ENCODE data around the gene CPA5. TPM values are rescaled to one million over a fixed set of nuclear protein-coding genes. Genes with fewer than 3 reads are reported as not detected.
A peak's percentile ranks its signal among the peaks of the same experiment; 100 is the strongest.

The CPA5 gene, protein sequence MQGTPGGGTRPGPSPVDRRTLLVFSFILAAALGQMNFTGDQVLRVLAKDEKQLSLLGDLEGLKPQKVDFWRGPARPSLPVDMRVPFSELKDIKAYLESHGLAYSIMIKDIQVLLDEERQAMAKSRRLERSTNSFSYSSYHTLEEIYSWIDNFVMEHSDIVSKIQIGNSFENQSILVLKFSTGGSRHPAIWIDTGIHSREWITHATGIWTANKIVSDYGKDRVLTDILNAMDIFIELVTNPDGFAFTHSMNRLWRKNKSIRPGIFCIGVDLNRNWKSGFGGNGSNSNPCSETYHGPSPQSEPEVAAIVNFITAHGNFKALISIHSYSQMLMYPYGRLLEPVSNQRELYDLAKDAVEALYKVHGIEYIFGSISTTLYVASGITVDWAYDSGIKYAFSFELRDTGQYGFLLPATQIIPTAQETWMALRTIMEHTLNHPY
- total RNA-seq: not detected

DNA sequence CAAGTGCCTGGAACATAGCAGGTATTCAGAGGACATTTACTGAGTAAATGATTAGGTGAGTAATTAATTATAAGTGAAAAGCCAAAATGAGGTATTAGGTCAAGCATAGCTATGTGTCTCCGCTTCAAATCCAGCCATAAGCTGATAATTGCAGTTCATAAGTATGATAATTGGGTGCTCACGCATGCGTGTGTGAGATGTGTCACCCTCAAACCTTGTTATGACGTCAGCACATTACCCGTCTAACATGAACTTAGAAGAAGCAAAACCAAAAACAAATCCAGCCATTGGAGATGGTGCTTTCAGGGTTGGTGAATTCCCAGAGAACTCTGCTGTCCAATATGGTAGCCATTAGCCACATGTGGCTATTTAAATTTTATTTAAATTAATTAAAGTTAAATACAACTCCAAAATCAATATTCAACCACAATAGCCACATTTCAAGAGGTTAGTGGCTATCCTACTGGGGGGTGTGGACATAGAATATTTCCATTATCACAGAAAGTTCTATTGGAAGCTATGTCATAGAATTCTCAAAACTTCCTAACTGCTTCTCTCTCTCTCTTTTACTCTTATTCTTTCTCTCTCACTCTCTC lies at the start of gene CPA5:
TSS of gene CPA5 (plus strand) at position 546 of the 596 bp plus-strand sequence. CDS start 1,670 bp downstream, outside the sequence.
- intact Hi-C loops (cut with DNase I): no loop called here
- DNase-seq (ENCODE audit: extremely low spot score in 2 of 2): no peak
- Histone ChIP-seq H3K27me3 (no peaks in the 10 kb centered on the region), H3K27ac (no peak within 1 kb of the TSS), H3K36me3 (no peaks in the 10 kb centered on the region), H3K4me3 (no peak within 1 kb of the TSS), H3K4me1 (no peaks in the 10 kb centered on the region), H3K9me3 (no peaks in the 10 kb centered on the region)
- TF ChIP-seq POLR2AphosphoS5 (IDR thresholded peaks at IDR 0.05; ENCODE audit: insufficient read depth in 1 of 2, low read depth in 1 of 2): no peak
- no peak for TF ChIP-seq CTCF (IDR thresholded peaks at IDR 0.05)
- TF ChIP-seq POLR2A (IDR thresholded peaks at IDR 0.05): no peak

DNA sequence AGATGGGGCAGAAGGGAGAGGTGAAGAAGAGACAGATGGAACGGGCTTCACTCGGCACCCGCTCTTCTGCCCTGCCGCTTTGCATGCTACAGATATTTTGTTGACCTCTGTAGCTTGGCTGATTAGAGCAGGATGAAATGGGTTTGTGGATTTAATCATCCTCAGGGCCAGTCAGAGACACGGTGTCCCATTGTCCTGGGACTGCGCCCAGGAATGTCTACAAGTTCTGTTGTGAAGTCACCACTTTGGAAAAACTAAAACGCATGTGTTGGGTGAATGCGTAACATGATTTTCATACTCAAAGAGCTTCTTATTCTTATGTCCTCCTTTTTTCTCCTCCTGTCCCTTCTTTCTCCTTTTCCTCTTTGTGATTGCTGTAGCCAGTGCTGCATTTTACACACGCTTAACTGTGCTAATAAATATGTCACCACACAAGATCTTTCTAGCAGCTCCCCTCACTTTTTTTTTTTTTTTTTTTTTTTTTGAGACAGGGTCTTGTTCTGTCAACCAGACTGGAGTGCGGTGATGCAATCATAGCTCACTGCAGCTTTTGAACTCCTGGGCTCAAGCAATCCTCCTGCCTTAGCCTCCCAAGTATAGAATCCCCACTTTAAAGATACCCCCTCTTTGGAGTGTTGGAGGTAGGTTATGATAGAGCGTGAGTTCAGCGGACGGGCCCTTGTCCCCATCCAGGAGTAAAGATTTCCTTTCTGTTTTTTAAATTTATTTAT lies 48.2 kb upstream of the CPA5 start:
- H3K27ac ChIP-seq: no peak overlapping the region
- intact Hi-C loops (cut with DNase I): no loop called here
- H3K9me3 ChIP-seq: no peaks in the 10 kb centered on the region
- peaks cover 8% of the 10 kb centered on the region for H3K4me1 ChIP-seq
- TF ChIP-seq POLR2AphosphoS5 (IDR thresholded peaks at IDR 0.05; ENCODE audit: insufficient read depth in 1 of 2, low read depth in 1 of 2): no peak
- TF ChIP-seq POLR2A (IDR thresholded peaks at IDR 0.05): no peak
- TF ChIP-seq CTCF (IDR thresholded peaks at IDR 0.05): no peak
- no peak for DNase-seq (ENCODE audit: extremely low spot score in 2 of 2)
- H3K36me3 ChIP-seq: no peaks in the 10 kb centered on the region
- H3K27me3 ChIP-seq: no peaks in the 10 kb centered on the region
- H3K4me3 ChIP-seq: no peak overlapping the region

- Histone ChIP-seq H3K27me3 (no peaks in the 10 kb centered on the region), H3K9me3 (no peaks in the 10 kb centered on the region), H3K4me1 (peaks cover 8% of the 10 kb centered on the region), H3K27ac (no peak overlapping the region), H3K36me3 (no peaks in the 10 kb centered on the region), H3K4me3 (no peak overlapping the region)
- intact Hi-C loops (cut with DNase I): no loop called here
- DNase-seq (ENCODE audit: extremely low spot score in 2 of 2): no peak
- TF ChIP-seq POLR2A (IDR thresholded peaks at IDR 0.05) (no peak), POLR2AphosphoS5 (IDR thresholded peaks at IDR 0.05; ENCODE audit: insufficient read depth in 1 of 2, low read depth in 1 of 2) (no peak), CTCF (IDR thresholded peaks at IDR 0.05) (no peak)
These were observed 46.7 kb upstream of the CPA5 start for GRCh38 chr7:130297628-130298543.

DNA sequence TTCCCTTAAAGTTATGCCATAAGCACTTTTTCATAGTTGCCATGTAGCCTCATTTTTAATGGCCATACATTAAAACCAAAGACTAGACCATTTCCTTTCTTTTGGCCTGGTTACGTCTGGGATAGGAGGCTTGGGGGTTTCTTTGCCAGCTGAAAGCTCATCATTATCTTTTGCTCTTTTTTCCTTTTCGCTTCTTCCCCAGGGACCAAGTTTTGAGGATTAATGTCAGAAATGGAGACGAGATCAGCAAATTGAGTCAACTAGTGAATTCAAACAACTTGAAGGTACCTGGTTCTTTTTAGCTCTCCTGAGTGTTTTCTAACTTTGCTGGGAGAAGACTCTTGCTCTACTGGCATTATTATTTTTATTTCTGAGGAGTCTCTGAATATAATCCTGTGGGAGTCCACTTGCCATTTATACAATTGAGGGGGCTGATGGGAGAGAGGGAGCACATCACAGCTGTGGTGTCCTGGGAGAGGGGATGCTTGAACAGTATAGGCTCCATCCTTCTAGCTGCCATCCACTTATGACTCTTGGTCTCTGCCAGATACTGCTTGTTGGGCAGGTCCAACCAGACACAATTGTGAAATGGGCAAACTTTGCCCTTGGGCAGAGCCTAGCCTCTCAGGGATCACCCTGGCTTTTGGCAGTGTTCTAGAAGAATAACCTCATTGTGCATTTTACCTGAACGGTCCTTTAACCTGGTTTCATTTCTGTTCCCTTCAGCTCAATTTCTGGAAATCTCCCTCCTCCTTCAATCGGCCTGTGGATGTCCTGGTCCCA lies 45.9 kb upstream of the CPA5 start:
- H3K36me3 ChIP-seq: no peaks in the 10 kb centered on the region
- no peak overlapping the region for H3K27ac ChIP-seq
- intact Hi-C loops (cut with DNase I): no loop called here
- H3K4me3 ChIP-seq: no peak overlapping the region
- no peaks in the 10 kb centered on the region for H3K9me3 ChIP-seq
- TF ChIP-seq POLR2AphosphoS5 (IDR thresholded peaks at IDR 0.05; ENCODE audit: insufficient read depth in 1 of 2, low read depth in 1 of 2) (peak in 1 of 2 donors; percentile 23), CTCF (IDR thresholded peaks at IDR 0.05) (no peak), POLR2A (IDR thresholded peaks at IDR 0.05) (no peak)
- no peaks in the 10 kb centered on the region for H3K27me3 ChIP-seq
- H3K4me1 ChIP-seq: no peaks in the 10 kb centered on the region
- DNase-seq (ENCODE audit: extremely low spot score in 2 of 2): no peak

All from vagina (tissue), 2 donors.